HL-60/S4 (cell line): ENCODE results near the gene NAA50.

Experiments
- in situ Hi-C: fragments of 300-500 bp; cut with MboI; formaldehyde crosslinking; loops from 2 replicates; pipeline ENCODE4 v1.14.3; 2022; ENCODE audit warnings: low sequenced_read_pairs

The NAA50 gene

DNA sequence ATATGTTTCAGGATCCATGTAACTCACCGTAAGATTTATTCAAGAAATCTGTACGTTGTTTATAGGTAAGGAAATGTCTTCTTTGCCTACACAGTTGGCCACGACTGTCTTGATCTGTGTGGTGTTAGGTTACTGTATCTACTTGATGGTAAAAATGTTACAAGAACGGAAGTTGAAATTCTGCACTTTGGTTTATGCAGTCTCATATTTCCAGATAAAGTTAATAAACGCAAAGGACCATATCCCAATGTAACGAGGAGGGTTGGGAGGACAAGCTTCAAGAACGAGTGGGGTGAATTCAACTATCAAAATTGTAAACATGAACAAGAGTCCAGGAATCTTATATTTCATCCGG, 50.6 kb downstream of the NAA50 start:
- in situ Hi-C loops, result no loop called here

DNA sequence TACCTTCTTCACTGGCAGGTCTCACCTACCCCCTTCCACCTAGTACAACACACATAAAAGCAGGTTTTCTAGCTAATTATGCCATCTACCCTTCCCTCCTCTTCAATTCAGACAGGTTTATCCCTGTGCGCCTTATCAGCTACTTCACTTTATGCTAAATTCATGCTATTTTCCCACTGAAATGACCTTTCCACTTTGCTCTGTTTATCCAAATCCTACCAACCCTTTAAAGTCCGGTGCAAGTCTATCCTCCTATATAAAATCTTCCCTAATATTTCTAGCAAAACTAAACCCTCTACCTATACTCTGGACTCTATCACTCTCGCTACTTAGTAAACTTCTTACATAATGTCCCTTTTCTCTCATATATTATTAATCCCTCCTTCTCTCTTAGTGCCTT, 55.6 kb downstream of the NAA50 start:
- in situ Hi-C loops, result no loop called here

DNA sequence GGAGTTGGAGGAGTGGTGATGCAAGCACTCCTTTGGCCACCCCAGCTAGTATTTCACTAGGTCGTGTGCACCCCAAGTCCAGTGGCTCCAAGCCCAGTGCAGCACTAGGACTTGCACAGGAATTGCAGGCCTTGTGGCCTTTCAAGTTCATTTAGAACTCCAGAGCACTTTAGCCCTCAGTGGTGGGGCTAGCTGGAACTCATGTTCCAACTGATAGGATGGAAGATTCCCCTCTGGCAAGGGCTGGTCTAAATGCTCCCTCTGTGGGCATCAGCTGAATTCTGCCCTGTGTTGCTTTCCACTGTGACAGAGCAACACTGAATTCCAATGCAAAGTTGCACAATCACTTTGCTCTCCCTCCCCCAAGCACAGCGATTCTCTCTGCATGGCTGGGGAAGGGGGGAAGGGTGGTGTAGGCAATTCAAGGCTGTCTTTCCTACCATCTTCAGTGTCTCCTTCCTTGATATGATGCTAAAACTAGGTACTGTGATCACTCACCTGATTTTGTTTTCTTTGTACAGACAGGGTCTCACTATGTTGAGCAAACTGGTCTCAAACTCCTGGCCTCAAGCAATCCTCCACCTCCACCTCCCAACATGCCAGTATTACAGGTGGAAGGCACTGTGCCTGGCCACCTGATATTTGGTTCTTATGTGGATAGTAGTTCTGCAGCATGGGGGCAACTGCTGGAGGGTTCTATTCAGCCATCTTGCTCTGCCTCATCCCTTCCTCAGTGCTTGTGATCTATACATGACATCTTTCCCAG, 59.9 kb downstream of the NAA50 start:
- in situ Hi-C loops, result no loop called here

DNA sequence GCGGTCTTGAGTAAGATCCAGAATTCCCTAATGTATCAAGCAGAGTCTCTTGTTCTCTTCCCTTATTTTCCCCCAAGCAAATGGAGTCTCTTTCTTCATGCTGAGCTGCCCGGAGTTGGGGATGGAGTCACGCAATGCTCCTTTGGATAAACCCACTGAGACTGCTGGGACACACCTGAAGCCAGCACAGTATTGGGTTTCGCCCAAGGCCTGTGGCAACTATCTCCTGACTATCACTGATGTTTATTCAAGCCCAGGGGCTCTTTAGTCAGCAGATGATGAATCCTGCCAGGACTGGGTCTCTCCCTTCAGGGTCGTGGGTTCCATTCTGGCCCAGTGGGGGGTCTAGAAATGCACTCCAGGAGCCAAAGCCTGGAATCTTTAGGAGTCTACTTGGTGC, 60.9 kb downstream of the NAA50 start:
- in situ Hi-C loops, result no loop called here

DNA sequence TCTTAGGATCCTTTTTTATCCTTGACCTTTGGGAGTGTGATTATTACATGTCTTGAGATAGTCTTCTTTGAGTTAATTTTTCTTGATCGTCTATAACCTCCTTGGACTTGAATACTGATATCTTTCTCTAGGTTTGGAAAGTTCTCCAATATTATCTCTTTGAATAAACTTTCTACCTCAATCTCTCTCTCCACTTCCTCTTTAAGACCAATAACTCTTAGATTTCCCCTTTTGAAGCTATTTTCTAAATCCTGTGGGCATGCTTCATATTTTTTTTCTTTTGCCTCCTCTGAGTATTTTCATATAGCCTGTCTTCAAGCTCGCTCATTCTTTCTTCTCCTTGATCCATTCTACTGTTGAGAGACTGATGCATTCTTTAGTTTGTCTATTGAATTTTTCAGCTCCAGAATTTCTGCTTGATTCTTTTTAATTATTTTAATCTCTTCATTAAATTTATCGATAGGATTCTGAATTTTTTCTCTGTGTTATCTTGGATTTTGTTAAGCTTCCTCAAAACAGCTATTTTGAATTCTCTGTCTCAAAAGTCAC, 61.7 kb downstream of the NAA50 start:
- in situ Hi-C loops, result no loop called here

DNA sequence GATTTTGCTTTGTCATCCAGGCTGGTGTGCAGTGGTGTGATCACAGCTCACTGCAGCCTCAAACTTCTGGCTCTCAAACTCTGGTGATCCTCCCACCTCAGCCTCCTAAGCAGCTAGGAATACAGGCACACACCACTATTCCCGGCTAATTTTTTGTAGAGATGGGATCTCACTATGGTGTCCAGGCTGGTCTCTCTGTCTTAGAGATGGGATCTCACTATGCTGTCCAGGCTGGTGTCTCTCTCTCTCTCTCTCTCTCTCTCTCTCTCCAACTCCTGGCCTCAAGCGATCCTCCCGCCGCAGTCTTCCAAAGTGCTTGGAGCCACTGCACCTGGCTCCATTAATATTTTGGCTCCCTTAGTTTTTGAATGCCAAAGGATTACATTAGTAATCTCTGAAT, 67.3 kb downstream of the NAA50 start:
- in situ Hi-C loops, result no loop called here

DNA sequence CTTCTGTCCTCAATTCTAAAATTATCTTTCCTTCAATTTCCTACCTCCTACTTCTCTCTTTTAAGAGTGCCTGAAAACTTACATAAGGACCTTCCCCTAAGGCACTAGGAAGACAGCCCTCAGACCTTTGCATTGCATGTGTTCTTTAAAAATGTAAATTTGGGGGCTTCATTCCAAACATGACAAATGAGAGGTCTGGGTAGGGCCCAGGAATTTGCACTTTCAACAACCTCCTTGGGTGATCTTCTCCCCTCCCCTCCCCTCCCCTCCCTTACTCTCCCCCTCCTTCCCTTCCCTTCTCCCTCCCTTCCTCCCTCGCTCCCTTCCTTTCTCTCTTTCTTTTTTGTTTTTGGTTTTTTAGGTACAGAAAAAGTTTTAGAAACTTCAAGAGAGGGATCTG, 68.3 kb downstream of the NAA50 start:
- in situ Hi-C loops, result no loop called here

DNA sequence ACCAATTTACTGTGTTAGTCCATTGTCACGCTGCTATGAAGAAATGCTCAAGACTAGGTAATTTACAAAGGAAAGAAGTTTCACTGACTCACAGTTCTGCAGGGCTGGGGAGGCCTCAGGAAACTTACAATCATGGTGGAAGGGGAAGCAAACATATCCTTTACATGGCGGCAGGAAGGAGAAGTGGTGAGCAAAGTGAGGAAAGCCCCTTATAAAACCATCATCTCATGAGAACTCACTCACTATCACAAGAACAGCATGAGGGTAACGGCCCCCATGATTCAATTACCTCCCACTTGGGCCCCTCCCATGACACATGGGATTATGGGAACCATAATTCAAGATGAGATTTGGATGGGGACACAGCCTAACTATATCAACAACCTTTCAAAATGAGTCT, 69.8 kb downstream of the NAA50 start:
- in situ Hi-C loops, result no loop called here

DNA sequence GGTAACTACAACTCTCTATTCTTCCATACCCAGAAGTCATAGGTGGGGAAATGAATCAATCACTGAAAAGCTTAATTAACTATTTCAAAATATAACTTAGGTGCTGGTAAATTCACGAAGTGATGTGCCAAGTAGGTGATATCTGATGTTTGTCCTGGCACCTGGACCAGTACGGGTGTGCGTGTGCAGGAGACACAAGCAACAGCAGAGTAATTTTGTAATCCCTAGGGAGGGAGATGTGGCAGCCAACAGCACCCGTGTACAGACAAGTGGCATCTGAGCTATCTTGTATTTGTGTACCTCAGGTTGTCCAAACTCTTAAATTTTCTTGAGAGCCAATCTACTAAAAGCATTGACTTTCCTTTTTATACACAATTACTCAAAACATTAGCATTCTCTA, 72.5 kb downstream of the NAA50 start:
- in situ Hi-C loops, result no loop called here

DNA sequence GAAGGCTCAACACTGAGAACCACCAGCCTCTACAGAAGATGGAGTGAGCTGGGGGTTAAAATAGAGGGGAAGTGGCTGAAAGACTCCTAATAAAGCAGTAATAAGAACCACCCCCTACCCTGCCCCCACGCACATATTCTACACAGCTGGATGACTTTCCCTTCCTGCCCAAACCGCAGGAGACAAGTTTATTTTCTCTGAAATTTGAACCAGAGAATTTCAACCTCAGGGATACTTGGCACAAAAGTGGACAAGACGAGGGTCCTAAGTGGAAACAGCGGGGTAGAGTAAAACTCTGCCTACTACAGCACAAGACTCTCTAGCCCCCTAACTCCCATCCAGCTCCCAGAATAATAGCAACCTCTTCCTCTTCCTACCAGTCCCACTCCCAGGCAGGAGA, 78.0 kb downstream of the NAA50 start:
- in situ Hi-C loops, result no loop called here
